ENCODE measurements around the gene CDRT15. TPM values are rescaled to one million over a fixed set of nuclear protein-coding genes. Genes with fewer than 3 reads are reported as not detected.
"Not testable (repeated sequence)": the region's sequence is repeated elsewhere in the genome, so short reads cannot be mapped to it uniquely, and the experiment has no call there.

Gene CDRT15
- total RNA-seq, 1 experiment from 2014 or later, result not detected

GRCh38 chr17:14197586-14197985, 39.1 kb downstream of the CDRT15 start:
- DNase-seq (ENCODE audit: low read depth, low spot score), result no peak
- in situ Hi-C loops (cut with HindIII; ENCODE audit: low pct_unique_long_range_greater_than_20kb, low sequenced_read_pairs), result no loop called here

- in situ Hi-C loops (cut with HindIII; ENCODE audit: low pct_unique_long_range_greater_than_20kb, low sequenced_read_pairs), result no loop called here
- DNase-seq (ENCODE audit: low read depth, low spot score), result no peak
These were observed 39.6 kb downstream of the CDRT15 start for GRCh38 chr17:14197057-14197456.

- in situ Hi-C loops (cut with HindIII; ENCODE audit: low pct_unique_long_range_greater_than_20kb, low sequenced_read_pairs), result no loop called here
- no peak for DNase-seq (ENCODE audit: low read depth, low spot score)
These were observed 40.2 kb downstream of the CDRT15 start for GRCh38 chr17:14196377-14196997.

DNA sequence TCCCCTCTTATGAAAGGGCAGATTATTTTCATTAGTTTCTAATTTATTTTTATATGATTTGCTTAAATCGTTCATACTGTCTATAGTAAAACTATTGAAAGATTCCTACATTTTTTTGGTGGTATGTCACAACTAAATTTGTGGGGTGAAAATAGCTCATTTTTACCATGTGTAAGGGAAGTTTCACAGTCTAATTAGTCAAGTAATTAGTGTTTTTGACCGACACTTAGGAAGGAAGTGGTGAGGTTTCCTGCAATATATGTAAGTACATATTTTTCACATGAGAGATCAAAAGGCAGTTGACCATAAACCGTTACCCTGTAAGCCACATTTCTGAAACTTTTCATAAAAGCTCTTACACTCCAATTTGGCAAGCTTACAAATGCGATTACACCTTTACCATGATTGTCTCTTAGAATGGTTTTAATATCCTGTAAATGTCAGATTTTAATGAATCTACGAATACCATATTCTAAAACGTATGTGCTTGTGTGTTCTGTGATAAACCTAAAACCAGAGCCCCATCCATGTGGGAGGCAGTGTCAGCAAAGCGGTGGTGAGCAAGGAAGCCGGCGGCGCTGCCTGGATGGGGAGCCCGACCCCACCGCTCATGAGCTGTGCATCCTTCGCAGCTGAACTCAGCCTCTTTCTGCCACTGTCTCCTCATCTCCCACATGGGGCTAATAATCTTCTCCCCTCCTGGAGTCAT, 43.9 kb downstream of the CDRT15 start:
- in situ Hi-C loops (cut with HindIII; ENCODE audit: low pct_unique_long_range_greater_than_20kb, low sequenced_read_pairs); DNase-seq (ENCODE audit: low read depth, low spot score): not testable (repeated sequence)

- in situ Hi-C loops (cut with HindIII; ENCODE audit: low pct_unique_long_range_greater_than_20kb, low sequenced_read_pairs), result not testable (repeated sequence)
These were observed 44.6 kb downstream of the CDRT15 start for GRCh38 chr17:14192039-14192438.

GRCh38 chr17:14191469-14191868, 45.2 kb downstream of the CDRT15 start:
- in situ Hi-C loops (cut with HindIII; ENCODE audit: low pct_unique_long_range_greater_than_20kb, low sequenced_read_pairs); DNase-seq (ENCODE audit: low read depth, low spot score): not testable (repeated sequence)

More at GRCh38 chr17:14192039-14192438, 44.6 kb downstream of the CDRT15 start:
- not testable (repeated sequence) for DNase-seq (ENCODE audit: low read depth, low spot score)

GRCh38 chr17:14190774-14191173, 45.9 kb downstream of the CDRT15 start:
- DNase-seq (ENCODE audit: low read depth, low spot score); in situ Hi-C loops (cut with HindIII; ENCODE audit: low pct_unique_long_range_greater_than_20kb, low sequenced_read_pairs): not testable (repeated sequence)

- DNase-seq (ENCODE audit: low read depth, low spot score); in situ Hi-C loops (cut with HindIII; ENCODE audit: low pct_unique_long_range_greater_than_20kb, low sequenced_read_pairs): not testable (repeated sequence)
These were observed 50.2 kb downstream of the CDRT15 start for GRCh38 chr17:14186443-14186842.

Other genes starting within 250 kb of the CDRT15 start
- gene COX10, start 167.4 kb downstream of the CDRT15 start, total RNA-seq (2014; rRNA removed; shearing (Covaris generic)), result 33.3 and 35.4 TPM in 2 replicates
- gene HS3ST3B1, start 64.2 kb upstream of the CDRT15 start, total RNA-seq (2014; rRNA removed; shearing (Covaris generic)), result 0.13 TPM in 1 of 2 replicates, not detected in the other